Osteocyte (in vitro differentiated cells): ENCODE data around the gene CXXC5. TPM values are rescaled to one million over a fixed set of nuclear protein-coding genes. Genes with fewer than 3 reads are reported as not detected.

Experiments used
- DNase-seq: peaks from one replicate; pipeline ENCODE4 v3.0.0; 2021; ENCODE audit warnings: mixed read lengths; ENCODE audit not compliant: unreplicated experiment; ENCODE audit errors: extremely low spot score
- H3K27ac Mint-ChIP-seq: one replicate; pipeline ENCODE4 v1.8.0; 2021; ENCODE audit warnings: mild to moderate bottlenecking, mixed read lengths; ENCODE audit not compliant: unreplicated experiment
- H3K27me3 Mint-ChIP-seq: one replicate; pipeline ENCODE4 v1.8.0; 2021; ENCODE audit warnings: mixed read lengths; ENCODE audit not compliant: unreplicated experiment
- H3K36me3 Mint-ChIP-seq: one replicate; pipeline ENCODE4 v1.8.0; 2021; ENCODE audit warnings: mixed read lengths; ENCODE audit not compliant: unreplicated experiment
- H3K4me1 Mint-ChIP-seq: one replicate; pipeline ENCODE4 v1.8.0; 2021; ENCODE audit warnings: mixed read lengths; ENCODE audit not compliant: unreplicated experiment
- H3K4me3 Mint-ChIP-seq: one replicate; pipeline ENCODE4 v1.8.0; 2021; ENCODE audit warnings: mild to moderate bottlenecking, moderate library complexity, mixed read lengths; ENCODE audit not compliant: unreplicated experiment
- H3K9me3 Mint-ChIP-seq: one replicate; pipeline ENCODE4 v1.8.0; 2021; ENCODE audit warnings: mixed read lengths; ENCODE audit not compliant: unreplicated experiment
- total RNA-seq: library from RNA; stranded (reverse); gene quantifications from 2 replicates; pipeline ENCODE4 v1.2.1, GENCODE V29; 2021
- TF ChIP-seq, protein P1 (sequence below): fragments of 200-600 bp; sonication (generic); IDR thresholded peaks from 2 replicates; pipeline ENCODE4 v1.5.0; 2021; ENCODE audit warnings: antibody characterized with exemption, mild to moderate bottlenecking, moderate library complexity

The CXXC5 gene
- total RNA-seq, 1 donor from 2014 or later = 259 TPM

DNA sequence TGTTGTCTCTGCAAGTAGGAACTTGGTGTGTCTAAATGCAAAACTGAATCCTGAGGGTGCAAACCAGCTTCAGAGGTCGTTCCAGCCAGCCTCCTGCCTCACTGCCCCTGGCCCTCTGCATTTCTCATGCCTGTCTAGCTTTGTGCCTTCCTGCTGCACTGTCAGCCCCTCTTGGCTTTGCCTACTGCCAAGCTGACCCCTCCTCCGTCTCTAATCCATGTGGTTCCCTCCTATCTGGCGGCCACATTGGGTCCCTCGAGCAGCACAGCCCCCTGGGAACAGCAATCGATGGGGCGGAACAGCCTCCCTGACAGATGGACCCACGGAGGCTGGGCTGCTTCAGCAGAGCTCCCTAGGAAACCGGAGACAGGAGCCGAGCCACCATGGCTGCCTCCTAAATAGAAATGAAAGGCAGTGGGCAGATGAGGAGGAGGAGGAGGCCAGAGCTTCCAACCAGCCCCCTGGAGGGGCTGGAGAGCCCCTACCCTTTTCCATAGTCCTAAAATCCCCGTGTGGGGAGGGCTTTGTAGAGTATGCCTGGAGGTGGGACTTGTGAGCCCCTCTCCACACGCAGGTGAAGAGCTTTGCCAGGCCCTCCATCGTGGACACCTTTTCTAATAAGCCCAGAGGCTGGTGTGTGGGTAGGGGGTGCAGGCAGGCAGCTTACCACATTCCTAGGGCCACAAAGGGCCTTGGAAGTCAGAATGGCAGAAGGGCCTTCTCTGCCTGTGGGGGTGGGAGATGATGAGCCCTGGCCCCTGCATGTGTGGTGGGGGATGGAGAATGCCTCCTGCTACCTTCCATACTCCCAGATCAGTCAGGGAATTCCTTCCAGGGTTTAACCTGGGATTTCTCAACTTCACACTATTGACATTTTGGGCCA, 9.2 kb upstream of the CXXC5 start:
- Mint-ChIP-seq H3K27ac (peak overlapping the region; percentile 98), H3K36me3 (no peaks in the 10 kb centered on the region), H3K4me1 (peaks cover 58% of the 10 kb centered on the region), H3K4me3 (peak overlapping the region; percentile 58), H3K27me3 (no peaks in the 10 kb centered on the region), H3K9me3 (no peaks in the 10 kb centered on the region)
- no peak for DNase-seq
- TF ChIP-seq, protein P1, sequence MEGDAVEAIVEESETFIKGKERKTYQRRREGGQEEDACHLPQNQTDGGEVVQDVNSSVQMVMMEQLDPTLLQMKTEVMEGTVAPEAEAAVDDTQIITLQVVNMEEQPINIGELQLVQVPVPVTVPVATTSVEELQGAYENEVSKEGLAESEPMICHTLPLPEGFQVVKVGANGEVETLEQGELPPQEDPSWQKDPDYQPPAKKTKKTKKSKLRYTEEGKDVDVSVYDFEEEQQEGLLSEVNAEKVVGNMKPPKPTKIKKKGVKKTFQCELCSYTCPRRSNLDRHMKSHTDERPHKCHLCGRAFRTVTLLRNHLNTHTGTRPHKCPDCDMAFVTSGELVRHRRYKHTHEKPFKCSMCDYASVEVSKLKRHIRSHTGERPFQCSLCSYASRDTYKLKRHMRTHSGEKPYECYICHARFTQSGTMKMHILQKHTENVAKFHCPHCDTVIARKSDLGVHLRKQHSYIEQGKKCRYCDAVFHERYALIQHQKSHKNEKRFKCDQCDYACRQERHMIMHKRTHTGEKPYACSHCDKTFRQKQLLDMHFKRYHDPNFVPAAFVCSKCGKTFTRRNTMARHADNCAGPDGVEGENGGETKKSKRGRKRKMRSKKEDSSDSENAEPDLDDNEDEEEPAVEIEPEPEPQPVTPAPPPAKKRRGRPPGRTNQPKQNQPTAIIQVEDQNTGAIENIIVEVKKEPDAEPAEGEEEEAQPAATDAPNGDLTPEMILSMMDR = no peak

GRCh38 chr5:139639619-139640380, 8.3 kb upstream of the CXXC5 start:
- H3K36me3 Mint-ChIP-seq = no peaks in the 10 kb centered on the region
- no peaks in the 10 kb centered on the region for H3K9me3 Mint-ChIP-seq
- H3K4me1 Mint-ChIP-seq = peaks cover 55% of the 10 kb centered on the region
- TF ChIP-seq, protein P1 = no peak
- no peak overlapping the region for H3K4me3 Mint-ChIP-seq
- peak overlapping the region; percentile 57 for H3K27ac Mint-ChIP-seq
- H3K27me3 Mint-ChIP-seq = no peaks in the 10 kb centered on the region
- DNase-seq = no peak

GRCh38 chr5:139640421-139641115, 7.6 kb upstream of the CXXC5 start:
- no peak overlapping the region for H3K27ac Mint-ChIP-seq
- DNase-seq = no peak
- H3K9me3 Mint-ChIP-seq = no peaks in the 10 kb centered on the region
- H3K27me3 Mint-ChIP-seq = no peaks in the 10 kb centered on the region
- no peaks in the 10 kb centered on the region for H3K36me3 Mint-ChIP-seq
- H3K4me3 Mint-ChIP-seq = no peak overlapping the region
- TF ChIP-seq, protein P1 = no peak
- H3K4me1 Mint-ChIP-seq = peaks cover 50% of the 10 kb centered on the region

- no peak overlapping the region for H3K27ac Mint-ChIP-seq
- TF ChIP-seq, protein P1 = no peak
- H3K9me3 Mint-ChIP-seq = no peaks in the 10 kb centered on the region
- H3K4me3 Mint-ChIP-seq = no peak overlapping the region
- H3K4me1 Mint-ChIP-seq = peaks cover 45% of the 10 kb centered on the region
- H3K27me3 Mint-ChIP-seq = no peaks in the 10 kb centered on the region
- DNase-seq = no peak
- H3K36me3 Mint-ChIP-seq = no peaks in the 10 kb centered on the region
Observed at GRCh38 chr5:139641116-139642080, 6.8 kb upstream of the CXXC5 start.
